ENCODE data around the gene PHACTR1. TPM values are rescaled to one million over a fixed set of nuclear protein-coding genes. Genes with fewer than 3 reads are reported as not detected.

The PHACTR1 gene
- total RNA-seq, 1 experiment from 2014 or later = 2.9 TPM

DNA sequence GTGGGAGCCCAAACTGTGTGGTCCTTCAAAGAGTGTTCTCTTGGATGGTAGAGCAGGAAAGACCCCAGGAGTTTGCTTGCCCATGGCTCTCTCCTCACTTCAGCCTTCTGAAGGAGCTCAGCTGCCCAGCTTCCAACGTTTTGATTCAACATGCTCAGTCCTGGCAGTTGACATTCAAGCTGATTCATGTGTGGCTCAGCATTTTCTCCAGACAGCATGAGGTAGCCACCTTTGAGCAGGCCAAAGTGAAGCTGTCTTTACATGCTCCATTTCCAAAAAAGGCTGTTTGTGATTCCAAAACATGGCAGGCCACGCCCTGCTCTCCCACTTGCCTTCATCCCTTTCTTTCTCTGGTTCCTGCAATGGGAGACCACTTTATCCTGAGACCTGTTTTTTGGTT, 331.5 kb downstream of the PHACTR1 start:
- DNase-seq (ENCODE audit: low read depth, low spot score) = no peak
- in situ Hi-C loops (cut with HindIII; ENCODE audit: low pct_unique_long_range_greater_than_20kb, low sequenced_read_pairs) = no loop called here

DNA sequence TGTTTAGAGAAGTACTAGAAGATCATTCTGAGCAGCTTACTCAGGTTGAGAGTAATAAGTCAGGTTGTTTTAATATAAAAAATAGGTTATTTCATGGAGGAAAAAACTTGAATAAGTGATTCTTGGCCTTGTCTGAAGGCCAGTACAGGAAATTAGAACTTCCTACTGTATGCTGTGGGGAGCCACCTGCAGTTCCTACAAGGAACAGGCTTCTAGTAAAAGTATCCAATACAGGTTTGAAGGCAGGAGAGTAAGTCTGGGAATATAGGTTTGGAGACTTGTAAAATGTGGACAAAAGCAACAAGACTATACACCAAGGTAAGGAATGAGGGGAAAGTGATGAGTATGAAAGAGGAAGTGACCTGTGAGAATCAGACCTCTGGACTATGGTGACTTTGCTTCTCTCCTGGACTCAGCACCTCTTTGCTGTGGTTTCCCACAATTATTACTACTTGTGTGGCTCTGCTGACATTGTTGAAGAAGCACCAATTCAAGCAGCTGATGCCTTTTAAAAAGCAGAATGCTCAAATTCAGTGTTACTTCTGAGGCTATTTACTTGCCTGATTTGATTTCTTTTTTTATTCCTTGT, 333.2 kb downstream of the PHACTR1 start:
- in situ Hi-C loops (cut with HindIII; ENCODE audit: low pct_unique_long_range_greater_than_20kb, low sequenced_read_pairs) = no loop called here
- DNase-seq (ENCODE audit: low read depth, low spot score) = no peak

GRCh38 chr6:13053006-13053461, 336.5 kb downstream of the PHACTR1 start:
- in situ Hi-C loops (cut with HindIII; ENCODE audit: low pct_unique_long_range_greater_than_20kb, low sequenced_read_pairs) = no loop called here
- no peak for DNase-seq (ENCODE audit: low read depth, low spot score)

GRCh38 chr6:13058051-13058450, 341.5 kb downstream of the PHACTR1 start:
- in situ Hi-C loops (cut with HindIII; ENCODE audit: low pct_unique_long_range_greater_than_20kb, low sequenced_read_pairs) = no loop called here
- DNase-seq (ENCODE audit: low read depth, low spot score) = no peak

- no peak for DNase-seq (ENCODE audit: low read depth, low spot score)
- in situ Hi-C loops (cut with HindIII; ENCODE audit: low pct_unique_long_range_greater_than_20kb, low sequenced_read_pairs) = no loop called here
Measured at GRCh38 chr6:13059026-13059425, 342.5 kb downstream of the PHACTR1 start.

GRCh38 chr6:13063300-13063918, 346.8 kb downstream of the PHACTR1 start:
- no peak for DNase-seq (ENCODE audit: low read depth, low spot score)
- in situ Hi-C loops (cut with HindIII; ENCODE audit: low pct_unique_long_range_greater_than_20kb, low sequenced_read_pairs) = no loop called here

DNA sequence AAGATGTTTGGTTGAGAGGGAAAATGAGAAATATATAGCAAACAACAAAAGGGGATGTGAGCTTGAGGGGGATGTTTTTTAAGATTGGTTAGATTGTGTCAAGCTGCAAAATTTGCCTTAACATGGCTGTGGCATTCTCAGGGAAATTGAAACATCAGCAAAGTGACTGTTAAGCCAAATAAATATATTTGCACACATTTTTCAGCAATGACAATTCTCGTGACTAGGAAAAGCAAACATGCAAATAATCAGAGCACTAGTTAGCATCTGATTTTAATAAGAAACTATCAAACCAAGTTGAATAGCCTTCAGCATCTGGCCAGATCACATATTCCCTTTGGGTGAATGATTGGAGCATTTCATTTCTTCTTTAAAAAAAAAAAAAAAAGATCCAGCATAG, 349.0 kb downstream of the PHACTR1 start:
- no peak for DNase-seq (ENCODE audit: low read depth, low spot score)
- in situ Hi-C loops (cut with HindIII; ENCODE audit: low pct_unique_long_range_greater_than_20kb, low sequenced_read_pairs) = no loop called here

GRCh38 chr6:13066050-13066449, 349.5 kb downstream of the PHACTR1 start:
- in situ Hi-C loops (cut with HindIII; ENCODE audit: low pct_unique_long_range_greater_than_20kb, low sequenced_read_pairs) = no loop called here
- no peak for DNase-seq (ENCODE audit: low read depth, low spot score)

GRCh38 chr6:13066820-13067219, 350.3 kb downstream of the PHACTR1 start:
- in situ Hi-C loops (cut with HindIII; ENCODE audit: low pct_unique_long_range_greater_than_20kb, low sequenced_read_pairs) = no loop called here
- DNase-seq (ENCODE audit: low read depth, low spot score) = no peak

- no peak for DNase-seq (ENCODE audit: low read depth, low spot score)
- in situ Hi-C loops (cut with HindIII; ENCODE audit: low pct_unique_long_range_greater_than_20kb, low sequenced_read_pairs) = no loop called here
Measured at GRCh38 chr6:13068586-13069210, 352.1 kb downstream of the PHACTR1 start.

GRCh38 chr6:13071550-13072345, 355.2 kb downstream of the PHACTR1 start:
- in situ Hi-C loops (cut with HindIII; ENCODE audit: low pct_unique_long_range_greater_than_20kb, low sequenced_read_pairs) = no loop called here
- peak; percentile 14 for DNase-seq (ENCODE audit: low read depth, low spot score)

GRCh38 chr6:13072686-13073347, 356.2 kb downstream of the PHACTR1 start:
- DNase-seq (ENCODE audit: low read depth, low spot score) = no peak
- in situ Hi-C loops (cut with HindIII; ENCODE audit: low pct_unique_long_range_greater_than_20kb, low sequenced_read_pairs) = no loop called here

DNA sequence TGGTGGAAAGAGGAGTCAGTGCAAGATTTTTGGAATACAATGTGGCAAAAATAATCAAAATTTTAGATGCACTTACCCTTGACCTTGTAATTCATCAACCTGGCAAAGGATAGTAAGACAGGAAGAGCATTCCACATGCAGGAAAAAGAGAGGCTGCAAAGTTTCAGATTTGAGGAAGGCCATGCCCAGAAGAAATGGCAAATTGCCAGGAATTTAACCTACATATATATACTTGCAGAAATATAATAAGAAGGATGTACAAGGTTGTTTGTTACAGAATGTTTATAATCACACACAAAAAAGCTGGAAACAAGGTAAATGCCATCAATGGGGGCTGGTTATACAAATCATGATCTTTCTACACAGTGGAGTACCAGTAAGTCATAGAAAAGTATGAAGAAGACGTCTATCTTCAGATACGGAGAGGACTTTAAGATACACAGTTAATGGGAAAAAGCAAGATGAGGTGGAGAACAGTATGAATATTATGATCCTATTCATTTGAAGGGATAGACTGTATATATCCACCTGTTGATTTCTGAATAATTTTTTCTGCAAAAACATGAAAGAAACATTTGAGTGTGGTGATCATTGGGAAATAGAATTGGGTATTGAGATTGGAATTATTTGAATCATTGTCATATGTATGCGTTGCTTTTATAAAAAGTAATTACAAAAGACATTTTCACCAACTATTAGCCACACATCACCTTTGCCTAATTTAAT, 358.0 kb downstream of the PHACTR1 start:
- no peak for DNase-seq (ENCODE audit: low read depth, low spot score)
- in situ Hi-C loops (cut with HindIII; ENCODE audit: low pct_unique_long_range_greater_than_20kb, low sequenced_read_pairs) = no loop called here

GRCh38 chr6:13075141-13075845, 358.7 kb downstream of the PHACTR1 start:
- in situ Hi-C loops (cut with HindIII; ENCODE audit: low pct_unique_long_range_greater_than_20kb, low sequenced_read_pairs) = no loop called here

GRCh38 chr6:13076575-13076974, 360.0 kb downstream of the PHACTR1 start:
- DNase-seq (ENCODE audit: low read depth, low spot score) = no peak

More at GRCh38 chr6:13075141-13075845, 358.7 kb downstream of the PHACTR1 start:
- no peak for DNase-seq (ENCODE audit: low read depth, low spot score)

GRCh38 chr6:13077117-13077516, 360.6 kb downstream of the PHACTR1 start:
- DNase-seq (ENCODE audit: low read depth, low spot score) = no peak
- in situ Hi-C loops (cut with HindIII; ENCODE audit: low pct_unique_long_range_greater_than_20kb, low sequenced_read_pairs) = no loop called here

More at GRCh38 chr6:13076575-13076974, 360.0 kb downstream of the PHACTR1 start:
- in situ Hi-C loops (cut with HindIII; ENCODE audit: low pct_unique_long_range_greater_than_20kb, low sequenced_read_pairs) = no loop called here

Measured in SK-MEL-5 (cell line).